HPDE6-E6E7 (cell line): ENCODE measurements around the gene CEP170B.

Source experiments
- DNase-seq: peaks from one replicate; pipeline ENCODE4 v3.0.0; 2011; ENCODE audit warnings: missing footprints; ENCODE audit errors: extremely low spot score

The CEP170B gene

GRCh38 chr14:104868060-104868740 is 3.1 kb downstream of the CEP170B start:
- no peak for DNase-seq

DNA sequence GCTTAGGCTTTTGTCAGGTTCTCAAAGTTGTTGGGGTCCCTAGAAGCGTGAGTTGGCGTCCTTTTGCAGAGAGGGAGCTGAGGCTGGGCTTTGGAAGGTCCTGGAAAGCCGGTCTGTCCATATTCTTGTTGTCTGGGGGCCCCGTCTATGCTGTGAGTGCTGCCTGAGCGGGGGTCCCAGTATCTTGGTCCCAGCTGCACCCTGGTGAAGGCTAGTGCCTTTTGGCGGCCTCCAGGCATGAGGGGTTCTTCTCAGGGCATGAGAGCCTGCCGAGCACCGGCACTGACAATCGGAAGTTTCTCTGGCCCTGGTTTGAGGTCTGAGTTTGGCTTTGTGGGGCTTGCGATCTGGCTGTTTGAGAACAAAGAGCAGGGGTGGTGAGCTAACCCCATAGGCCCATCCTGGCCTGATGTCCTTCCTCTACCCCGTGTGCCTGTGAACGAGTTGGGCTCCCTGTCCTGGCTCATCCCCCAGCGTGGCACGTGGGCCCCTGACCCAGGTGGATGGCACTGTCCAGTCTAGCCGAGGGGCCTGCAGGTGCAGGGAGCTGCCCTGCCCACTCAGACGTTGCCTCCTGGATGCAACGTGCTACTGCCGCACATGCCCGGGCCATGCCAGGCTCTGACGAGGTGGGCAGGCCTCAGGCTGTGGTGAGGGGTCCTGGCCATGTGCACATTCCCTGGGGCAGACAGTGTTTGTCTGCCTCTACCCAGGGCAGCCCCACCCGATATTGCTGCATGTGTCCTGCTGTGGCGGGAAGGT is 3.9 kb downstream of the CEP170B start:
- DNase-seq: no peak

GRCh38 chr14:104869669-104870367 is 4.8 kb downstream of the CEP170B start:
- no peak for DNase-seq

DNA sequence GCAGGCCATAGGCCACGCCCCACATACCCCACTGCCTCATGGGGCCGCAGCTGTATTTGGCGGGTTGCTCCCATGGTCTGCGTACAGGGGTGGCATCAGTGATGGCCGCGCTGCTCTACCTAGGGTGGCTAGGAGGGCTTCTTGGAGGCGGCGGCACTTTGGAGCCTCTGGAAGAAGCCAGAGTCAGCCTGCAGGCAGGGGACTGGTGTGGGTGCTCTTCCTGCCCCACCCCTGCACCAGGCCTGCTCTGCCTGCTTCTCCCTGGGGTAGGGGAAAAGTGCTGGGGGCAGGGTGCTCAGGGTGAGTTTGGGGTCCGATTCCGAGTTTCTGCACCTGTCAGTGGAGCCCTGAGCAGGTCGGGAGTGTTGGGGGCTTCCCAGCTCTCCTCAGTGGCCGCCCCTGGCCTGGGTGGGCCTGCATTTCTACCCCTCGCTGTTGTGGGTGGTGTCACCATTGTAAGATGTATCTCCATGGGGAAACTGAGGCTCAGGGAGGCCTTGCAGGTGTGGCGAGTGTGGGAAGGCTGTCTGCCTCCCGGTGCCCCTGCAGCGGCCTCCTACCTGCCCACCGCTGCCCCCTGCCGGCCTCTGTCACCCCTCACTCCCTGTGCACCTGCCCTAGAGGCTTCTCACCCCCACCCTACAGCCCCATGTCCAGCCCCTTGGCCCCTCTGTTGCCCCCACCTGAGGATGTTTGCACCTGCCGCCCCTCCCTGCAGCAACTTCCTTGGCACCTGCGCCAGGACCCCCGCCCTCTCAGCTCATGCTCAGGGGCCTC is 5.5 kb downstream of the CEP170B start:
- DNase-seq: no peak

DNA sequence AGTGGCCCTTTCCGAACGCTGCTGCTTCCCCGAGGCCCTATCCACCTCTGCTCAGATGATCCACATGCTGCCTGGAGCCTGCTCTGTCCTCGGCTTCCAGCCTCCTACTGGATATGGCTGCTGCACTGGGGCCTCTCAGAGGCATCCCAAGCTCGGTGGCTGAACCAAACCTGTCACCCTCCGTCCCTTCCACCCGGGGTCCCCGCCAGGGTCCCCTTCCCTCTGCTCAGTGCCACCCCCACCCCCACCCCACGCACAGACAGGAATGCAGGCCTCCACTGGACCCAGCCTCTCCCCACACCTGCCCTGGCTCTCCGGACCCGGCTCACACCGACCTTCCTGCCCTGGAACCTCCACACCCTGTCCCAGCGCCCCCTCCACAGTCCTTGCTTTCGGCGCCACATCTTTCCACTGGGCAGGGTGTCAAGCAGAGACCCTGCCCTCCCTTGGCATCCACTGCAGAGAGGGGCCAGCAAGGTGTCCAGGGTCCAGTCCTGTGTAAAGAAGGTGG is 6.1 kb downstream of the CEP170B start:
- DNase-seq: no peak

DNA sequence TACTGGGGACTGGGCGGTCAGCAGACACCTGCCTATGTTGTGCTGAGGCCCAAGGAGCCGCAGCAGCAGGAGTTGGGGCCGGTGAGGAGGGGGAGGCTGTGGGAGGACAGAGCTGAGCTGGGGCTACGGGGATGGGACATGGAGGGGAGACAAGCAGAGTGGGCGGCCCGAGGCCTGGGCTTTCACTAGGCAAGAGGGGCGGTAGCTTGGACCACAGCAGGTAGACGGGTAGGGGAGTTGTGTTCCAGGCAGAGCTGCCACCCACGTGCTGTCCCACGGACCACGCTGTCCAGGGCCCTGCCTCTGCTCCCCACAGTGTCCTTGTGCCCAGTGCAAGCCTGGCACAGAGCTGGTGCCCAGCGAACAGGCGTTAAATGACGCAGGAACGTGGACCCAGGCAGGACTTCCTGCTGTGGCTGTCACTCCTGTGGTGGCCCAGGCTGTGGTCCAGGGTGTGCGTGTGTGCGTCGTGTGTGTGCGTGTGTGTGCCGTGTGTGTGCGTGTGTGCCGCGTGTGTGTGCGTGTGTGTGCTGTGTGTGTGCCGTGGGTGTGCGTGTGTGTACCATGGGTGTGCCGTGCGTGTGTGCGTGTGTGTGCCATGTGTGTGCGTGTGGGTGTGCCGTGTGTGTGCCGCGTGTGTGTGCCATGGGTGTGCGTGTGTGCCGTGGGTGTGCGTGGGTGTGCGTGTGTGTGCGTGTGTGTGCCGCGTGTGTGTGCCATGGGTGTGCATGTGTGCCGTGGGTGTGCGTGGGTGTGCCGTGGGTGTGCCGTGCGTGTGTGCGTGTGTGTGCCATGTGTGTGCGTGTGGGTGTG is 6.8 kb downstream of the CEP170B start:
- no peak for DNase-seq

DNA sequence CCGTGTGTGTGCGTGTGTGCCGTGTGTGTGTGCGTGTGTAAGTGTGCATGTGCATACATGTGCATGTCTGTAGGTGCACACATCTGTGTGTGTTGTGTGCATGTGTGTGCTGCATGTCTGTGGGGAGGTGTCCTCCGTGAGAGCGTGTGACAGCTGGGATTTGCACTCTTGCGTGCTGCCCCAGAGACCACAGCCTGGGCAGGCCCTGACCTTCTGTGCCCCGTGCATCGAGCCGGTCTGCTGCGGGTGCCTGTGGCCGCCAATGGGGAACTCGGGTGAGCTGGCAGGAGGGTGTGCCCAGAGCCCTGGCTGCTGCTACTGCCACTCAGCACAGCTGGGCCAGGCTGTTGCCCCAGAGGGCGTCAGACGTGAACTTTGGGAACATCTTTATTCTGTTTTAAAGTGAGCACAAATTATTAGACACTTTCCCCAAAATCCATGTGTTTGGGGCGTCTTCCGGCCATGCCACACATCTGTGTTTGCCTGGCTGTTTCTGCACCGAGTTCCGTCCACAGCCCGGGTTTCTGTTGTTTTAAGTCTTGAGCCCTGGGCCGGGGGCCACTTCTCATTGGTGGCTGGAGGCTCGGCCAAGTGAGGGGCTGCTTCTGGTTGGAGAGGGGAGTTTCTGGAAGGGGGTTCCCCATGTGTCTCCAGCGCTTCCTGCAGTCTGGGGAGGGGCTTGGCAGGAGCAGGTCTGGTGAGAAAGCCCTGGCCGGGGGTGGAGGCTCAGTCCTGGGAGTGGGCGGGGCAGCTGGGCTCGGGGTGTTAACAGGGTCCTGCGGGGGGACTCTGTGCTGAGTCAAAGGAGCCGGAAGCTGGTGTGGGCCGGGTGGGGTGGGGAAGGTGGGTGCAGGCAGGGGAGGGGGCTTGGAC is 7.6 kb downstream of the CEP170B start:
- peak; percentile 45 for DNase-seq

DNA sequence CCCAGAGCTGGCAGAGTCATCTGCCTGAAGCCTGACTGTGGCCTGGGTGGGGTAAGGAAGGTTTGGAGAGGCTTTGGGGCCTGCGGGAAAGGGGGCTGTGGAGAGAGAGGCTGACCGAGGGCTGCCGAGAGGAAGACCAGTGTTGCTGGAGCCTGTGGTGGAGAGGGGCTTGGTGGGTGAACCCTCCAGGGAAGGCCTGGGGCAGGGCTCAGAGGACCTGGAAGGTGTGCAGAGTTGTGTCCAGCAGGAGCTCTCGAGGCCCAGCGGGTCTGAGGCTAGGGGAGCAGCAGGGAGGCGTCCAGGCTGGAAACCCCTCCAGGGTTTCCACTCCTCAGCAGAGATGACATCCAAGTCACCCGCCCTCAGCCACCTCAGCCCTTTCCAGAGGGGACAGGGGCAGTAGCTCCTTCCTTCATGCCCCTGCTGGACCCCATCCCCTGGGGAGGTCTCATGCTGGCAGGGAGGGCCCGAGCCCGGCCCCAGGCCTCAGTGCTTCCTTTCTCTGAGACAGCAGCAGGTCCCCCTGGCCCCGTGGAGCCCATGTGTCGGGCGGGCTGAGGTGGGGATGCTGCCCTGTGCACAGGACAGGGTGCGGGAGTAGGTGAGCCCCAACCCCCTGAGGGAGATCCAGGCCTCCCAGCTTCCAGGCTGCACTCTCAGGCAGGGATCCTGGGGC is 8.4 kb downstream of the CEP170B start:
- DNase-seq: no peak

DNA sequence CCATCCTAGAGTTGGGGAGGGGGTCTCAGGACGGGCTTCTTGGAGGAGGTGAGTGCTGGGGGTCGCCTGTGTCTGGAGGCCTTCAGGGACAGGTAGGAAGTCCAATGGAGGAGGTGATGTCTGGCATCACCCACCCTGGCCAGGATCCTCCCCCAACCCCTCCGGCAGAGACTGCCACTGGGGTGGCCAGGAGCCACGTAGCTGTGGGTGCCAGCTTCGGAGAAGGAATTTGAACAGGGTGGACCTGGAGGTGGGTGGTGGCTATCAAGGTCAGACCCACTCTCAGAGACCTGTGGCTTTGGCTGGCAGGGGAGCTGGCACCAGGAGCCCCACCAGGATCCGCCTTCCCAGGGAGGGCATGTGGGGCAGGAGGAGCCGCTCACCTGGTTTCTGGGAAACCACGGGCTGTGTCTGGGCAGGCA is 9.1 kb downstream of the CEP170B start:
- no peak for DNase-seq

GRCh38 chr14:104874571-104875411 is 9.7 kb downstream of the CEP170B start:
- no peak for DNase-seq

DNA sequence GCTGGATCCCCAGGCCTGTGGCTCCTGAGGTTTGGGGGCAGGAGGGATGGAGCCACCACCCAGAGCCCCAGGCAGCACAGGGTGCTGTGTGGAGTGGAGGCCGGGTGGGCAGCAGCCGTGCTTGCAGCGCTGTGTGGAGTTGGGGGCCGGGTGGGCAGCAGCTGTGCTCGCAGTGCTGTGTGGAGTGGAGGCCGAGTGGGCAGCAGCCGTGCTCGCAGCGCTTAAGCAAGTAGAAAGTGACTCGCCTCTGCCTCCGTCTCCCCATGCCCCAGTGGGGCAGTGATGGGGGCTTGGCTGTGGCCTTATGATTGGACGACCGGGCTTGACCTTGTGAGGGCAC is 10.3 kb downstream of the CEP170B start:
- DNase-seq: no peak

DNA sequence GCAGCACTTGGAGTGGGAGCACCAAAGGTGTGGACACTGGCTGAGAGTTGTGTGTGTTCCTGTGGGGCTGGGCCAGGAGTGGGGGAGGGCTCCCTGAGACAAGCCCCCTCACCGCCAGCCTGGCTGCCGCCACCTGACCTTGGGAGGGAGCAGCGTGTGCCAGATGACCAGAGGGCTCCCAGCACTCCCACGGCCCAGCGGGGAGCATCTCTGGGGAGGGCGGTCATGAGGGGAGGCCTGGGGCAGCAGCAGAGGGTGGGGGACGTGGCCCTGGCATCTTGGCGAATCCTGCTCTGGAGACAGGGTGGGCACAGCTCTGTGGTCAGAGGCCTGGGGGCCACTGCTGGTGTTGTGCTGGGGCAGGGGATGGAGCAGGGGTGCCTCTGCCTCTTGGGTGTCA is 10.7 kb downstream of the CEP170B start:
- DNase-seq: no peak

DNA sequence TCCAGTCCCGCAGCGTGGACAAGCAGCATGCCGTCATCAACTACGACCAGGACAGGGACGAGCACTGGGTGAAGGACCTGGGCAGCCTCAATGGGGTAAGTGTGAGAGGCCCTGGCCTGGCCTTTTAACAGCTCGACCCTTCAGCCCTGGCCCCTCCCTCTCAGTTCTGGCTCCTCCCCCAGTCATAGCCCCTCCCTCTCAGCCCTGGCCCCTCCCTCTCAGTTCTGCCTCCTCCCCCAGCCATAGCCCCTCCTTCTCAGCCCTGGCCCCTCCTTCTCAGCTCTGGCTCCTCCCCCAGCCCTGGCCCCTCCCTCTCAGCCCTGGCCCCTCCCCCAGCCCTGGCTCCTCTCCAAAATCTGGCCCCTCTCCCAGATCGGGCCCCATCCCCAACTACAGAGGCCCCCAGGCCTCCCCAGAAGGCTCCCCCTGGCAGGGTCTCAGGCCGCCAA is 11.2 kb downstream of the CEP170B start:
- DNase-seq: no peak

GRCh38 chr14:104877066-104877805 is 12.2 kb downstream of the CEP170B start:
- DNase-seq: no peak

- no peak for DNase-seq
Measured at GRCh38 chr14:104877806-104878550, 12.9 kb downstream of the CEP170B start.

GRCh38 chr14:104878582-104878981 is 13.5 kb downstream of the CEP170B start:
- no peak for DNase-seq
